ENCODE results near the gene PTPRN2.

PTPRN2 gene

DNA sequence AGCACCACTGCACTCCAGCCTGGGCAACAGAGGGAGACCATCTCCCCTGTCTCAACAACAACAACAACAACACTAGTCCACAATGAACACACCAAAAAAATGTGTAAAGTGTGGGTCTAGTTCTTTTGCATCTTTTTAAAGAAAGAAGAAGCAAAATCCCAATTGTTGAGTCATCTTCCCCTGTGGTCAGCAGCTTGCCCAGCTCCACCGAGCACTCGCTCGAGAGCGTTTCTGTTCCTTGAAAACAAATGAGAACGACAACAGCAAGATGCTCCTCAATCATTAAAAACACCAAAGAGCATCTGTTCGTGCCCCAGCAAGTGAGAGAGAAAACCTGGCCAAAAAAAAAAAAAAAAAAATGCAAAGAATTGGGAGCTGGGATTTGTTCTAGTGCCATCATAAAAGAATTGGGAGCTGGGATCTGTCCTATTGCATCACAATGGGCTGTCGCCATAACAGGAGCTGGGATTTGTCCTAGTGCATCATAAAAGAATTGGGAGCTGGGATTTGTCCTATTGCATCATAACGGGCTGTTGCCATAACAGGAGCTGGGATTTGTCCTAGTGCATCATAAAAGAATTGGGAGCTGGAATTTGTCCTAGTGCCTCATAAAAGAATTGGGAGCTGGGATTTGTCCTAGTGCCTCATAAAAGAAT, 118.1 kb downstream of the PTPRN2 start:
- DNase-seq (ENCODE audit: extremely low read depth, low read depth) = no peak
- TF ChIP-seq, protein P1, sequence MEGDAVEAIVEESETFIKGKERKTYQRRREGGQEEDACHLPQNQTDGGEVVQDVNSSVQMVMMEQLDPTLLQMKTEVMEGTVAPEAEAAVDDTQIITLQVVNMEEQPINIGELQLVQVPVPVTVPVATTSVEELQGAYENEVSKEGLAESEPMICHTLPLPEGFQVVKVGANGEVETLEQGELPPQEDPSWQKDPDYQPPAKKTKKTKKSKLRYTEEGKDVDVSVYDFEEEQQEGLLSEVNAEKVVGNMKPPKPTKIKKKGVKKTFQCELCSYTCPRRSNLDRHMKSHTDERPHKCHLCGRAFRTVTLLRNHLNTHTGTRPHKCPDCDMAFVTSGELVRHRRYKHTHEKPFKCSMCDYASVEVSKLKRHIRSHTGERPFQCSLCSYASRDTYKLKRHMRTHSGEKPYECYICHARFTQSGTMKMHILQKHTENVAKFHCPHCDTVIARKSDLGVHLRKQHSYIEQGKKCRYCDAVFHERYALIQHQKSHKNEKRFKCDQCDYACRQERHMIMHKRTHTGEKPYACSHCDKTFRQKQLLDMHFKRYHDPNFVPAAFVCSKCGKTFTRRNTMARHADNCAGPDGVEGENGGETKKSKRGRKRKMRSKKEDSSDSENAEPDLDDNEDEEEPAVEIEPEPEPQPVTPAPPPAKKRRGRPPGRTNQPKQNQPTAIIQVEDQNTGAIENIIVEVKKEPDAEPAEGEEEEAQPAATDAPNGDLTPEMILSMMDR (IDR thresholded peaks at IDR 0.05; ENCODE audit: low read depth, low read length) = no peak

DNA sequence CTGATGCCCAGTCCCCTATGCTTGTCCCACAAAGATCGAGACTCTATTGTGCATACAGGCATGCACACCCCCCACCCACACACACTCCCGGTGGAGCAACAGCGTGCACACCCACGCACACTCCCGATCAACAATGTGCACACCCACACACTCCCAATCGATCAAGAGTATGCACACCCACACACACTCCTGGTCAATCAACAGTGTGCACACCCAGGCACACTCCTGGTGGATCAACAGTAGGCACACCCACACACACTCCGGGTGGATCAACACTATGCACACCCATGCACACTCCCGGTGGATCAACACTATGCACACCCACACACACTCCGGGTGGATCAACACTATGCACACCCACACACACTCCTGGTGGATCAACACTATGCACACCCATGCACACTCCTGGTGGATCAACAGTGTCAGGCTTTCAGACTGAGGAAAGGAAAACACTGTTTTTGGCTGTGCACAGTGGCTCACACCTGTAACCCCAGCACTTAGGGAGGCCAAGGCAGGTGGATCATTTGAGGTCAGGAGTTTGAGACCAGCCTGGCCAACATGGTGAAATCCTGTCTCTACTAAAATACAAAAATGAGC, 118.8 kb downstream of the PTPRN2 start:
- TF ChIP-seq, protein P1 (IDR thresholded peaks at IDR 0.05; ENCODE audit: low read depth, low read length) = no peak
- DNase-seq (ENCODE audit: extremely low read depth, low read depth) = no peak

DNA sequence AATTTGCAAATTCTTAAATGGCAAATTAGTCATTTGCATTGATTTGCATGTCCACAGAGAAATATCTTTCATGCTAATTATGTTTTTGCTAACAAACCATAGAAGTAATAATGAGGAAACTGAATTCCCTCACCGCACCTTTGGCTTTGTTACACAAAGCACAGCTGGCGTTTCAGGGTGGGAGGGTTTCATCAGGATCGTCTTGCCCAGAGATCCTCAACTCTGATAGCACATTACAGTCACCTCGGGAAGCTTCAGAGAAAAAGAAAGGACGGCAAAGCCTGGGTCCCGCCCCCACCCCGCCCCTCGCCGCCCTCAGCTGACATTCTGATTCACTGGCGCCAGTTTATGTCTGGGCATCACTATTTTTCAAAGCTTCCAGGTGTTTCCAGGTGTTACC, 119.4 kb downstream of the PTPRN2 start:
- TF ChIP-seq, protein P1 (IDR thresholded peaks at IDR 0.05; ENCODE audit: low read depth, low read length) = no peak

DNA sequence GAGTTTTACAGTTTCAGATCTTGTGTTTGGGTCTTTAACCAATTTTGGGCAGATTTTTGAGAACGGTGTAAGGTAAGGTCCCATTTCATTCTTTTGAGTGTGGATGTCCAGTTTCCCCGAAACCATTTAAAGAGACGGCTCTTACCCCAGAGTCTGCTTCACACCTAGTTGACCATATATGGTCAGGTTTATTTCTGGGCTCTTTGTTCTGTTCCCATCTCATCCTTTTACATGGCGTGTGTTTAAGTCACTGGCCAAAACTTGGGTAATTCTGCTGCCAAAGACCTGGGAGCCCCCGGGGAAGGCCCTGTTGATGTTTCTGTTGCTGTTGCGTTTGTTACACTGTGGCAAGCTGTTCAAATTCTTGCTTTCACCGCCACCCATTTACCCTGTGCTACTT, 120.1 kb downstream of the PTPRN2 start:
- no peak for DNase-seq (ENCODE audit: extremely low read depth, low read depth)
- TF ChIP-seq, protein P1 (IDR thresholded peaks at IDR 0.05; ENCODE audit: low read depth, low read length) = no peak

More for the DNA sequence above, 119.4 kb downstream of the PTPRN2 start:
- DNase-seq (ENCODE audit: extremely low read depth, low read depth) = no peak

- DNase-seq (ENCODE audit: extremely low read depth, low read depth) = no peak
- TF ChIP-seq, protein P1 (IDR thresholded peaks at IDR 0.05; ENCODE audit: low read depth, low read length) = no peak
Measured at GRCh38 chr7:158463317-158463716, 124.3 kb downstream of the PTPRN2 start.

GRCh38 chr7:158461824-158462223, 125.8 kb downstream of the PTPRN2 start:
- TF ChIP-seq, protein P1 (IDR thresholded peaks at IDR 0.05; ENCODE audit: low read depth, low read length) = no peak
- DNase-seq (ENCODE audit: extremely low read depth, low read depth) = no peak

- TF ChIP-seq, protein P1 (IDR thresholded peaks at IDR 0.05; ENCODE audit: low read depth, low read length) = no peak
- DNase-seq (ENCODE audit: extremely low read depth, low read depth) = no peak
Measured at GRCh38 chr7:158460665-158461064, 127.0 kb downstream of the PTPRN2 start.

All from AG09319 (cell line).